NCI-H2107 treated with DMSO at 0.1 percent for 48 hours (cell line): ENCODE measurements around the gene ZNF609.

ENCODE experiments used
- DNase-seq: peaks from one replicate; lab custom pipeline; 2025; ENCODE audit not compliant: unreplicated experiment; lab: John Stamatoyannopoulos, UW

ZNF609 gene

DNA sequence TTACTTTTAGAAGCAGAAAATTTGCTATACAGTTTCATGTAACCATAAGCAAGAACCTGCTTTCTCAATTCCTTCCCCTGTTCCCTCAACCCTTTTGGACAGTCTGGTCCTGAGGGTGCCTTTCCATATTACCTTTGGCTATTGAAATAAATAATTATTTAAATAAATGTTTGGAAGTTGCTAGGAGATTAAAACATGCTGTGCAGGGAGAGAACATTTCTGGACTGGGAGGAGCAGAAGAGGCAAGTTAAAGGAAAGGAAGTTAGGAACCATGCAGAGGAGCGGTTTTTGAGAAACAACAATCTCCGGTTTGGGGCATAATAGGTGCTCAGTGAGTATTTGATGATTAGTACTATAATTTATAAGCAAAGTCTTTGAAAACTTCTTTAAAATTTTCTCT, 41.8 kb downstream of the ZNF609 start:
- DNase-seq = no peak

GRCh38 chr15:64502551-64502950, 42.2 kb downstream of the ZNF609 start:
- no peak for DNase-seq

GRCh38 chr15:64503197-64503596, 42.8 kb downstream of the ZNF609 start:
- no peak for DNase-seq

GRCh38 chr15:64503640-64504039, 43.3 kb downstream of the ZNF609 start:
- no peak for DNase-seq

DNA sequence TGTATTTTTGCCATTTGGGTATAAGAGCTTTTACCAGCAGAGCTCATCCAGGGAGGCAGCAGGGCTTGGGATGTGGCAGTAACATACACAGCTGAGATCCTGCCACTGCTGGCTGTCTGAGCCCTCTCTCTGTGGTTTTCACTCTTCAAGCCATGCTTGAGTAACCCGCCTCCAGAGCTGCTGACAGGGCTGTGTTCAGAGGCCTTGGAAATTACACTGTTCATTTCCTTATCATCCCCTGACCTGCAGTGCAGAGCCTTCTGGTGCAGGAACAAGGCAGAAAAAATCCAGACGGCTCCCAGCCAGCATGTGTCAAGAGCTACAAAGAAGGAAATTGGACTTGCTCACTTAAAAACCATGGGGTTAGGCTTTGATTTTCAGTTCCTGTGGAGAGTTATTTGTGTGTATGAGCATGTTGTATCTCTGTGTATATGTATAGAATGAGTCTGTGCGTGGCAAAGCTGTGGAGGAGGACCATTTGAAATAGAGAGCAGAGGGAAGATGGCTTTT, 47.0 kb downstream of the ZNF609 start:
- DNase-seq = peak; percentile 44

- no peak for DNase-seq
Observed at GRCh38 chr15:64507845-64508244, 47.5 kb downstream of the ZNF609 start.

DNA sequence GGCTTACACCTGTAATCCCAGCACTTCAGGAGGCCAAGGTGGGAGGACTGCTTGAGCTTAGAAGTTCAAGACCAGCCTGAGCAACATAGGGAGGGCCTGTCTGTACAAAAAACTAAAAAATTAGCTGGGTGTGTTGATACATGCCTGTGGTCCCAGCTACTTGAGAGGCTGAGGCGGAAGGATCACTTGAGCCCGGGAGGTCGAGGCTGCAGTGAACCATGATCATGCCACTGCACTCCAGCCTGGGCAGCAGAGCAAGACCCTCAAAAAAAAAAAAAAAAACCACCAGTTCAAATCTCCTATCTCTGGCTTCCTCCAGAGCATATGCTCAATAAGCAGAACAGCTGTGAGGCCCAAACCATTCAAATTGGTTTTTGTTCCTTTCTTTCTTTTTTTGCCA, 53.4 kb downstream of the ZNF609 start:
- DNase-seq = no peak

DNA sequence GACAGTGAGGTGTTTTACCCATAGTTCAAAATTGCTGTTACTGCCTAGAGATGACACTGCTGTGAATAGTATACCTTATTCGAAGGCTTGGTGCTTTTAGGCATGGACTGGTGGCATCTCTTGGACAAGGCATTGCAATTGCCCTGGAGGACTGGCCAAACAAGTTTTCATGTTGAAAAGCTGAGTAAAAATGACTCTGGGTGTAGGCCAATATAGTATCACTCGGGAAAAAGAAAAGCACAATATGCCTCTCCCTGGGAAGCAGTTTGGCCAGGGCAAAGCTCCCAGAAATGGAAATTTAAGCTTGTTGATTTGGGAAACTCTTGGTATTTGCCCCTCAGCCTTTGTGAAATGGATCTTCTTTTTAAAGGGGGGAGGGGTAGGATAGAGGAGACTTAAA, 54.8 kb downstream of the ZNF609 start:
- no peak for DNase-seq

DNA sequence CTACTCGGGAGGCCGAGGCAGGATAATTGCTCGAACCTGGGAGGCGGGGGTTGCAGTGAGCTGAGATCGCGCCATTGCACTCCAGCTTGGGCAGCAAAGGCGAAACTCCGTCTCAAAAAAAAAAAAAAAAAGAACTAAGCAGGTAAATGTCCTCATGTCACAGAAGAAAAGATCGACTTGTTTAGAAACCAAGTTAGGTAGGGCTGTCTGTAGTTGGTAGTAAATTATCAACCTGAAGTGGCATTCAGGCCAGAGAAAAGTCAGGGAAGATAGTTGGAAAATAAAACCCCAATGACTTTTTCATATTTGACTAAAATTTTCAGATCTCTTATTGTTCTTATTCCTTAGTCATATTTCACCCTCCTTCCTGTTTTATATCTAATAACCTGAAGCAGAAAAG, 55.4 kb downstream of the ZNF609 start:
- no peak for DNase-seq

DNA sequence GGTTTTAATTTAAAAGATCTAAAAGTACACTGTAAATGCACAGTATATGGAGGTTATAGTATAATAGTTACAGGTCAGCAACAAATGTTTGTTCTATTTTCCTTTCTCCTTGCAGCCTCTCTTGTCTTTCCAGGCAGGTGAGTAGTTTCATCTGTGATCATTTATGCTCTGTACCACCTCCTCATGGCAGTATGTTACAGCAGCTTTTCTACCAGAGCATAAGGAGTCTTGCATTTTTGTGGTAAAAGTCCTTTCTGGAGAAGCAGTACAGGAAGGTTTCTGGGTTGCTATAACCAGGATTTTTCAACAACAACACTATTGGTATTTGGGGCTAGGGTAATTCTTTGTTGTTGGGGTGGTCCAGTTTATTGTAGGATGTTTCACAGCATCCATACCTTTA, 59.5 kb downstream of the ZNF609 start:
- no peak for DNase-seq

- no peak for DNase-seq
Observed at GRCh38 chr15:64521201-64521600, 60.8 kb downstream of the ZNF609 start.

GRCh38 chr15:64521726-64522164, 61.4 kb downstream of the ZNF609 start:
- peak; percentile 8 for DNase-seq

DNA sequence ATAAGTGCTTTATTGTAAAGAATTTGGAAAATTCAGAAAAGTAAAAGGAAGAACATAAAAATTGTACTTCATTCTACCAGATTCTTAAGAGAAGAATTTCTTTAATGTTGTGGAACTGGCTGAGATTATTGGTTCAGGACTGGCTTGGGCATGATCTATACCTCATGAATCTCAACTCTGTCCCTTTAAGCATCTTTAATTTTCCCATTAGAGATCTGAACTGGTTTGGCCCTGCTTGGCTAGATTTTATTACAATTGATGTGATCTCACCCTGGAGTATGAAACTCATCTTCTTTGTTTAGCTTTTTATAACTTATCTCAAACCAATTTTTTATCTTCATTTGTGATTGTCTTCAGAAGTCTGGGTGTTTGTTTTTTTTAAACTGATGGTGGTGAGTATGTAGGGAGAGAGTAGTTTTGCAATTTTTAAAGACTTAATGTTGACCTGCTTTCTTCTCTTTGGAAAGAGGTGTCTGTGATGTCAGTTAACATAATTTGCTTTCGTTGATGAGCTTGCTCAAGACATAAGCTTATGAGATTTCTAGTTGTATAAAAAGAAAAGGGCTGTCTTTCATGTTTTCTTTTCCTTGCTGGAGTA, 61.9 kb downstream of the ZNF609 start:
- no peak for DNase-seq

DNA sequence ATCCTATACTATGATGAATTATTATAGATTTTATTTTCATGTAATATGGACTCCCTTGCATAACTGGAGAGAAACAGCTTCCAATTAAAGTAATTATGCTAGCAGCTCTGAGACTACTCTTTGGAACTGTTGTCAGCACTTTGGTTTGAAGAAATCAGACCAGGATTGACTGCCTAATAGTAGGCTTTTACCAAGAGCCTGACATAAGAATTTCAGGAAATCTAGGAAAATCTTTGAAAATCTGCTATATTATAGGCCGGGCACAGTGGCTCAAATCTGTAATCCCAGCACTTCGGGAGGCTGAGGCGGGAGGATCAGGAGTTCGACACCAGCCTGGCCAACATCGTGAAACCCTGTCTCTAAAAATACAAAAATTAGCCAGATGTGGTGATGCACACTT, 62.9 kb downstream of the ZNF609 start:
- no peak for DNase-seq

DNA sequence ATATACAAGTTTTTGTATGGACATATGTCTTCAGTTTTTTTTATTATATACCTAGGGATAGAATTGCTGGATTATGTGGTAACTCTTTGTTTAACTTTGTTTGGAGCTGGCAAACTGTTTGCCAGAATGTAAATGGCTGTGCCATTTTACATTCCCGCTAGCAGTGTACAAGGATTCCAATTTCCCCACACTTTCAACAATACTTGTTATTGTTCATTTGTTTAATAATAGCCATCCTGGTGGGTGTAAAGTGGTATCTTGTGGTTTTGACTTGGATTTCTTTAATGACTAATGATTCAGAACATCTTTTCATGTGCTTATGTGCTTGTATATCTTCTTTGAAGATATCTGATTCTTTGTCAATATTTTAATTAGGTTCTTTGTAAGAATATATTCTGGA, 64.4 kb downstream of the ZNF609 start:
- DNase-seq = no peak

DNA sequence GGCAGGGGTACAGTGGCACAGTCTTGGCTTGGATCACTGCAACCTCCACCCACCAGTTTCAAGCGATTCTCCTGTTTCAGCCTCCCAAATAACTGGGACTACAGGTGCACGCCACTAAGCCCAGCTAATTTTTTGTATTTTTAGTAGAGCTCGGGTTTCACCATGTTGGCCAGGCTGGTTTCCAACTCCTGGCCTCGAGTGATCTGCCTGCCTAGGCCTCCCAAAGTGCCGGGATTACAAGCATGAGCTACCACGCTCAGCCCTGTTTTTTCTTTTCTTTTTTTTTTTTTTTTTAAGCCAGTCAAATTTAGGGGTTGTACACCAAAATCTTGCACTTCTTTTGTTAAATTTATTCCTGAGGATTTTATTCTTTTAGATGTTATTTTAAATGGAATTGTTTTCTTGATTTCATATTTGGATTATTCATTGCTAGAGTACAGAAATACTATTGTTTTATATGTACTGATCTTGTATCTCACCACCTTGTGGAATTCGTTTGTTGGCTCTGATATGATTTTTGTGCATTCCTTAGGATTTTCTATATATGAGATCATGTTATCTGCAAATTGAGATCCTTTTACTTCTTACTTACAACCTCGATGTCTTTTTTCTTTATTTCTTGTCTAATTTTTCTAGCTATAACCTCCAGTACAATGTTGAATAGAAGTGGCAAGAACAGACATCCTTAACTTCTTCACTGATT, 65.6 kb downstream of the ZNF609 start:
- no peak for DNase-seq

DNA sequence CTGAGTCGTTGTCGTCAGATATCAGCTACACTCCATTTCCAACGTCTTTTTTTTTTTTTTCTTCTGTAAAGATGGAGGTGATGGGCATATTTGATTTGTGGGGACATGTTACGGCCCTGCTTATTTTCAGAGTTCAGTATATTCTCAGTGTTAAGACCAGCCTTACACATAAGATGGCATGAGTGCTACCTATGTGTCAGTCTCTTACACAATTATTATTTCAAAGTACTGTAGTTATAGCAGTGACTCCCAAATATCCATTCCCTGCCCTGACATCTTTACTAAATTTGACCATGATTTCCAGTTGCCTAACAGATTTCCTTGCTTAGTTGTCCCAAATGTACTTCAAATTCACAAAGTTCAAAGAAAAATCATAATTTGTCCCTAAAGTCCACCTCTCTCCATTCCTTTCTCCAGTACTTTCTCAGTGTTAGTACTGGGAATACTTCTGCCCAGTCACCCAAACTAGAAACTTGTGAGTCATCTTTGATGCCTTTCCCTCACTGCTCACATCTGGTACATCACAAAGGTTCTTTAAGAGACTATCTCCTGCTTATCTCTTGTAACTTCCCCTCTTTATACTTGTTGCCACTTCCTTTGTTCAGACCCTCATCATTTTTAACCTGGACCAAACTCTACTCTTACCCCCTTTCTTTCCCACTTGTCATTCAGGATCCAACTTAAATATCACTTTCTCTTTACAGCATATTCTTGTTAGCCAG, 67.0 kb downstream of the ZNF609 start:
- DNase-seq = no peak

DNA sequence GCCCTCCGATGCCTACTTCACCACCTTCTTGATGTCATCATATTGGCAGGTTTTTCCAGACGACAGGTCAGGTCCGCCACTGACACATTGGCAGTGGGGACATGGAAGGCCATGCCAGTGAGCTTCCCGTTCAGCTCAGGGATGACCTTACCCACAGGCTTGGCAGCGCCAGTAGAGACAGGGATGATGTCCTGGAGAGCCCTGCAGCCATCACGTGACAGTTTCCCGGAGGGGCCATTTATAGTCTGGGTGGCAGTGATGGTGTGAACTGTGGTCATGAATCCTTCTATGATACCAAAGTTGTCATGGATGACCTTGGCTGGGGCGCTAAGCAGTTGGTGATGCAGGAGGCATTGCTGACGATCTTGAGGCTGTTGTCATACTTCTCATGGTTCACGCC, 68.5 kb downstream of the ZNF609 start:
- no peak for DNase-seq

DNA sequence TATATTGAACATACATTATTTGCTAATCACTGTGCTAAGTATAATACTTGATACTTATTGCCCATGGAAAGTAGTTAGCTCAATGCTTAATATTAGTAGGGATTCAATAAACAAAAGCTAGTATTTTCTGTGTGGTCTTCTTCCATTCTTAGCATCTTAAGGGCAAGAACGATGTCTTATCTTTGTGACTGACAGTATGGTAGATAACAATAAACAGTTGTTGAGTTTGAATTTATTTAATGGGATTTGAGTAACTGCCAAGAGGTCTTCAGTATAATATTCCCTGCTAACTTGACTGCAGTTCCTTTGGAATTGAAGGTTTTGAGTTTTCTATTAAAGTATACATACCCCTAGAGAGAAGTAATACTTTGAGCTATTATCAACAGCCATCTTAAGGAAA, 70.1 kb downstream of the ZNF609 start:
- DNase-seq = no peak

DNA sequence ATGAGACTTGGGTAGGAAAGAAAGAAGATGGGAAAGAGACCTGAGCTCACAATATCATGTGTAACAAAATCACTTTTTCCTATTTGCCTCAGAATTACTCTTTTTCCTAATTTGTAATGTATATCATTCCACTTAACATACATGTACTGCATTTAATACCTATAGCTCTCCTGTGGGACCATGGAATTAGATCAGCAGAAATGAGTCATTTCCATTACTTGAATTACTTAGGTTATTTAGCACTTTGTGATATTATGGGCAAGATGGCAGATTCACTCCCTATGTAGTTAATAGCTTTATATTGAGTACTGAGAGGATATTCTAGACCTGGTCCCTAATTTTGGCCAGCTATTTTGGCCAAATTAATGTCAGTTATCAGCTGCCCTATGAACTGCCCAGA, 70.5 kb downstream of the ZNF609 start:
- DNase-seq = no peak

- no peak for DNase-seq
Observed at GRCh38 chr15:64532521-64533315, 72.3 kb downstream of the ZNF609 start.
